GM18858 (cell line): ENCODE measurements around the gene ACSS1.

Experiments
- ATAC-seq: cut with Tn5 transposase; IDR thresholded peaks from one replicate; pipeline ENCODE4 v1.9.1; 2021; ENCODE audit not compliant: unreplicated experiment

Gene ACSS1

GRCh38 chr20:24961384-24962181, 96.4 kb downstream of the ACSS1 start:
- no peak for ATAC-seq

DNA sequence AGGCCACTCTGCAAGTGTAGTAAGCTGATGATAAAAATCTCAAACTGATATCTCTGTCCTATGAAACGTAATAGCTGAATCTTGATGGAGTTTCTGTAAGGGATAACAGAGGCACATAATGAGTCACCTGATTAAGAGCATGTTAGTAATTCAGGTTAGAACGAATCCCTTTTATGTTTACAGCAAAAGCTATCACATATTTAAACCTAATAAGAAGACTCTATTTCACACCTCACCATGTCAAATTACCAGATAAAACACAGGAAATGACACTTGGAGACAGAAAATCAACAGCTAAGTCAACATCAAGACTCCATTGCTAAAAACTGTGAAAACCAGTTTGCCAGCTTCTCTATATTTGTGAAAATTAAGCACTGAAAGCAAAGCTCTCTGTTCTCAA, 97.1 kb downstream of the ACSS1 start:
- no peak for ATAC-seq

- ATAC-seq: no peak
Observed at GRCh38 chr20:24960302-24960801, 97.6 kb downstream of the ACSS1 start.

DNA sequence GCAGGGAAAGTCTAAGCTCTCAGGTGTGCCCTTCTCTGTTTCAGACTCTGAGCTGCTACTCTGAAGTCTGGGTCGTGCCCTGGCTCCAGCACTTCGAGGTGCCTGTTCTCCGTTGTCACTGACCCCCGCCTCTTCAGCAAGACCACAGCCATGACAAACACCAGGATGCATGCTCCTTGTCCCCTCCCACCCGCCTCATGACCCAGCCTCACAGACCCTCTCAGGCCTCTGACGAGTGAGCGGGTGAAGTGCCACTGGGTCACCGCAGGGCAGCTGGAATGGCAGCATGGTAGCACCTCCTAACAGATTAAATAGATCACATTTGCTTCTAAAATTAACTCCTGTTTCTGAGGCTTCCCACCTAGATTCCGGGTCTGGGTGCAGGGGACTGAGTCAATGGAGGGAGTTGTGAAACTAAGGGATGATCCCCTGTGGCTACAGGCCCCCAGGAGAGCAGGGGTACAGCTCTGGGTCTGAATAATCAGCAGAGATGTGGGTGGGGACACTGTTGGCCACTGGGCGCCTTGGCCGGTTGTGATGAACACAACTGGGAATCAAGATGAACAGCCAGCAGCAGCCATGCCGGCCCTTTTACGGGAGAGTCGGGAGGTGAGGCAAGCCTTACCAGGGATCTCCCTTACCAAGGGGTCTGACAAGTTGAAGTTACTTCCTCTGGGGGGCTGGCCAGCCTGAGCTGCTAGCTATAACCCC, 98.2 kb downstream of the ACSS1 start:
- ATAC-seq: no peak

DNA sequence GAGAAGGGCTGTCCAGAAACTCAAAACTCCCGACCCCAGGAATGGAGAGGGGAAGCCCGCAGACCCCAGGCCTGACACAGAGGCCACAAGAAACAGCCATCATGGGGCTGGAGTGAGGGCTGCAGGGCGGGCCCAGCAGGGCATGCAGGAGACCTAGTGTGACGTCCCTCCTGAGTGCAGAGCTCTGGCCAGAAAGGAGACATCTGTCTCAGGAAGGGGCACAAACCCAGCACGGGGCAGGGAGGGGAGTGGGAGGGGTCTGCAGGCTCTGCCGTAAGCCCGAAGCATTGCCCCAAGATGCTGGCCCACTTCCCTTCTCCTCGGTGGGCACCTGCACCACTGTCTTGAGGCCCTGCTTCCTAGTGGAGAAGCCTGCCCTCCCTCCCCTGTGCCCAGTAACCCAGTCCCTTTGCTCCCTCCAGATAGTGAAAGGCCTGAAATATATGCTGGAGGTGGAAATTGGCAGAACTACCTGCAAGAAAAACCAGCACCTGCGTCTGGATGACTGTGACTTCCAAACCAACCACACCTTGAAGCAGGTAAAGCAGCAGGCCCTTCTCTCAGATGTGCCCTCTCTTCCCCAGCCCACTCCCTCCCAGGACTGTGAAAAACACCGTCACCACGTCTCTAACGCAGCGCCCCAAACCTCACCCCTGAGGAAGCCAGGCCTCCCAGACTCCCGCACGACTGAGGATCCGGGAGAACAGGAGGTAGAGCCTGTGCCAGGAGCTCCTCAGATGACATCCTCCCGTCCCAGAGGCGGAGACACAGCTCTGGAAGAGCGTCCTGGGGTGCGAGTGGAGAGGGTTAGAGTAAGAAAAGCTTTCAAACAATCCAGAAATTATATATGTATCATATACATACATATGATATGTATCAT, 99.2 kb downstream of the ACSS1 start:
- no peak for ATAC-seq

DNA sequence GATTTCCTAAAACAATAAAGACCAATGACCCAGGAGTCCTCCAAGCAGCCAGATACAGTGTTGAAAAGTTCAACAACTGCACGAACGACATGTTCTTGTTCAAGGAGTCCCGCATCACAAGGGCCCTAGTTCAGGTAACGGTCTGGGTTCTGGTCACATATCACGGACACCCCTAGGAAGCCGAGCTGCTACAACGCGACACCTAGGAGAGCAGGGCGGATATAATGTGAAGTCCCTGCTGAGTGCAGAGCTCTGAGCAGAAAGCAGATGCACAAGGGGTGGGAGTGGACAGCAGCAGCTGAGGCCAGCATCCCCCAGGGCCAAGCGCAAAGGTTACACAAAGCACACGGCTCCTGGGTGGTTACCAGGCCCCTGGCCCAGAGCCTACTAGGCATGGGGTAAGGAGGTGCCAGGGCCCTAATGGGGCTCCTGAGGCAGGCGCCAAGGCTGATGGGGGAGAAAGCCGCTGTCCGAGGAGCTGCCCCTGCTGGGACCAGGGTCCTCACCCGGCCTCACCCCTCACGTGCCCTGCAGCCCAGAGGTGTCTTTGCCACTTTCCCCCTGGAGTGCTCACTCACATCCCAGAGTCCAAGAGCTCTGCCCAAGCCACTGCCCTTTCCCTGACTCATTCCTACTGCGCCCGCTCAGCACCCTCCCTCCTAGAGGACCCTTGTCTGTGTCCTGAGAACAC, 100.5 kb downstream of the ACSS1 start:
- no peak for ATAC-seq
